Spleen (tissue), 11 donors: ENCODE data around the gene VGF. TPM values are rescaled to one million over a fixed set of nuclear protein-coding genes. Genes with fewer than 3 reads are reported as not detected.

Experiments used
- DNase-seq: peaks from one replicate; pipeline ENCODE4 v3.0.0-alpha.2; 2020
- H3K27ac ChIP-seq, 8 donors: fragments of 200-600 bp; sonication (generic) in 7 of 8; 1 replicate in 4 of 8; 2 replicates in 4 of 8; pipeline versions ENCODE4 v1.5.0 to v1.8.0; 2016 to 2021; ENCODE audit warnings: inconsistent platforms in 4 of 8, mild to moderate bottlenecking in 4 of 8, moderate library complexity in 1 of 8
- H3K27me3 ChIP-seq, 7 donors: fragments of 200-600 bp; sonication (generic) in 6 of 7; replicated peaks in 1 of 7; 1 replicate in 4 of 7; 2 replicates in 3 of 7; pipeline versions ENCODE4 v1.5.0 to v1.8.0; 2016 to 2021; ENCODE audit warnings: inconsistent platforms in 3 of 7, mild to moderate bottlenecking in 1 of 7
- H3K36me3 ChIP-seq, 6 donors: fragments of 200-600 bp; sonication (generic) in 5 of 6; 1 replicate in 4 of 6; 2 replicates in 2 of 6; pipeline versions ENCODE4 v1.5.0 to v1.8.0; 2016 to 2021; ENCODE audit warnings: inconsistent platforms in 2 of 6
- H3K4me1 ChIP-seq, 6 donors: fragments of 200-600 bp; sonication (generic) in 5 of 6; 1 replicate in 3 of 6; 2 replicates in 3 of 6; pipeline versions ENCODE4 v1.5.0 to v1.8.0; 2016 to 2021; ENCODE audit warnings: inconsistent platforms in 3 of 6
- H3K4me3 ChIP-seq, 8 donors: fragments of 200-600 bp; sonication (generic) in 7 of 8; 1 replicate in 4 of 8; 2 replicates in 4 of 8; pipeline versions ENCODE4 v1.5.0 to v1.8.0; 2016 to 2021; ENCODE audit warnings: inconsistent platforms in 4 of 8, mild to moderate bottlenecking in 4 of 8, moderate library complexity in 2 of 8
- H3K9me3 ChIP-seq, 8 donors: fragments of 200-600 bp; sonication (generic) in 7 of 8; 1 replicate in 4 of 8; 2 replicates in 4 of 8; pipeline versions ENCODE4 v1.5.0 to v1.8.0; 2016 to 2021; ENCODE audit warnings: inconsistent platforms in 4 of 8
- CTCF ChIP-seq, 11 experiments: fragments of 200-600 bp in 7 of 11; fragments of 450-650 bp in 4 of 11; sonication (generic) in 4 of 11; IDR thresholded peaks in 8 of 11; conservative IDR thresholded peaks in 3 of 11; 1 replicate in 7 of 11; 2 replicates in 4 of 11; pipeline versions ENCODE4 v1.4.0 to v1.8.0; 2016 to 2021; ENCODE audit warnings: antibody characterized with exemption in 11 of 11, inconsistent platforms in 4 of 11, mild to moderate bottlenecking in 1 of 11
- POLR2A ChIP-seq, 3 donors: fragments of 450-650 bp; IDR thresholded peaks; one replicate each; pipeline ENCODE4 v1.5.1; 2017; ENCODE audit warnings: antibody characterized with exemption in 3 of 3, mild to moderate bottlenecking in 1 of 3
- POLR2AphosphoS5 ChIP-seq, 3 donors: sonication (generic); formaldehyde crosslinking; IDR thresholded peaks; one replicate each; pipeline ENCODE4 v1.5.1; 2017; ENCODE audit warnings: antibody characterized with exemption in 3 of 3
- WGBS, 5 donors: extraction: QIAGEN DNeasy Blood & Tissue Kit in 3 of 5; methylation state at CpG; one replicate each; pipeline versions ENCODE4 v1.1.5 to v1.1.7; 2013 to 2018; 5-methylcytosine and 5-hydroxymethylcytosine counted together
- intact Hi-C: fragments of 100-400 bp; cut with DNase I; formaldehyde crosslinking; loops from one replicate; pipeline ENCODE4 v1.15.0; 2023; ENCODE audit warnings: low total_unique reads
- polyA plus RNA-seq, 3 donors: library from polyadenylated mRNA; stranded (reverse); fragments of 200-250 nt; gene quantifications; one replicate each; pipeline ENCODE4 v1.2.1, GENCODE V29; 2013
- total RNA-seq, 7 donors: library from RNA; depleted of rRNA in 3 of 7; stranded (reverse); fragments of >200 nt in 3 of 7; fragmentation: NEBNext Ultra II Directional in 4 of 7; extraction: Animal tissue kit (Norgen Biotek cat#: 25700) in 4 of 7; gene quantifications; one replicate each; pipeline versions ENCODE4 v1.1.0 to v1.2.1, GENCODE V29; 2016 to 2021
- donor health status: healthy with polysubstance abuse.
- donor health status: DM: no; HTN: no; CAD: no; lungs with moderate emphysema.
- donor health status: DM: no; HTN: no; CAD: no.
- donor health status: Bipolar disorder and iron deficiency.
- donor health status: healthy.
- donor health status: DM: no; HTN: no; CAD: no.
- donor health status: DM: yes; HTN: yes; CAD: no.

The VGF gene
- total and polyA plus RNA-seq, 10 donors: 0.06 to 0.21 (median 0.14) TPM; not detected in 6

DNA sequence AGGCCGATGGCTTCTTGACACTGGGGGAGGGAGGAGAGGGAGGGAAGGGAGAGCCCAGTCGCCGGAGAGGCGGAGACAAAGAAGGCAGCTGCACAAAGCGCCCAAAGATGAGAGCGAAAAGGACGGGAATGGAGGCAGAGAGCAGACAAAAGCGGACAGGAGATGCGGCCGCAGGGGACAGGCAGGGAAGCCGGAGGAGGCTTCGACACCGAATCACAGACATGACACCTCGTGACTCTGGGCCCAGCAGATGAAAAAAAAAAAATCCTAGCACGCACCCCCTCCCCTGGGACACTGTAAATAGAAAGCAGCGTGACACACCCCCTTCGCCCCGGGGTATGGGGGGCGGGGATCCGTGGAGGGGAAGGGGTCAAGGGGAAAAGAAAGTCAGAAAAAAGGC is 13.7 kb upstream of the VGF start:
- WGBS, 5 donors: 1 to 4% (median 4%) methylated on average over 19 to 20 of the region's 20 CpGs
- peaks cover 0 to 1% (median 0%) of the 10 kb centered on the region in 8 donors for H3K9me3 ChIP-seq
- H3K4me1 ChIP-seq: peaks cover 4 to 26% (median 20%) of the 10 kb centered on the region in 6 donors
- H3K27ac ChIP-seq: no peak overlapping the region
- H3K27me3 ChIP-seq: peaks cover 13 to 100% (median 79%) of the 10 kb centered on the region in 7 donors
- no peak for DNase-seq
- intact Hi-C loops: no loop called here
- TF ChIP-seq POLR2AphosphoS5 (IDR thresholded peaks at IDR 0.05) (no peak), CTCF (IDR thresholded peaks at IDR 0.05 in 8 of 11, conservative IDR thresholded peaks at IDR 0.05 in 3 of 11) (no peak), POLR2A (IDR thresholded peaks at IDR 0.05) (no peak)
- peak overlapping the region in 1 of 8 donors; percentile 39 for H3K4me3 ChIP-seq
- no peaks in the 10 kb centered on the region for H3K36me3 ChIP-seq

DNA sequence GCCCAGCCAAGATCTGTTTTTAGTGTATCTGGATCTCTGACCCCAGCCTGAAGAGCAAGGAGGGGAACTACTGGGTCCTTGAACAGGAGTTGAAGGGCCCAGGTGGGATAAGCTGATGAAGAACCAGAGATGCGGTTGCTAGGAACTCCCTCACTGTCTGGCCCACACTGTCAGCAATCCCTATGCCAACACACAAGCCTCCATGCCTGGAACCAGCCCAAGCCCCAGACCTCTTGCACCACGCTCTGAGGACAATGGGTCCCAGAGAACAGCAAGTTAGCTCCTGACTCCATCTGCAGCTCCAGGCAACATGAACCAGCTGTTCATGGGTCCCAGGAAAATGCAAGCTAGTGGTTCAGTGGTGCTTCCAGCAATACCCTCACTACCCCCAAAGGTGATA is 12.3 kb upstream of the VGF start:
- Histone ChIP-seq H3K27me3 (peaks cover 18 to 100% (median 94%) of the 10 kb centered on the region in 7 donors), H3K27ac (no peak overlapping the region), H3K36me3 (no peaks in the 10 kb centered on the region), H3K4me3 (no peak overlapping the region), H3K9me3 (peaks cover 0 to 3% (median 0%) of the 10 kb centered on the region in 8 donors), H3K4me1 (peaks cover 11 to 41% (median 34%) of the 10 kb centered on the region in 6 donors)
- intact Hi-C loops: no loop called here
- no peak for DNase-seq
- WGBS, 5 donors: 60 to 100% (median 76%) methylated on average over 1 to 2 of the region's 2 CpGs
- TF ChIP-seq CTCF (IDR thresholded peaks at IDR 0.05 in 8 of 11, conservative IDR thresholded peaks at IDR 0.05 in 3 of 11): no peak
- no peak for TF ChIP-seq POLR2AphosphoS5 (IDR thresholded peaks at IDR 0.05)
- TF ChIP-seq POLR2A (IDR thresholded peaks at IDR 0.05): no peak

GRCh38 chr7:101175664-101176063 is 10.3 kb upstream of the VGF start:
- no peak overlapping the region for H3K27ac ChIP-seq
- no peak for DNase-seq
- no peak overlapping the region for H3K4me3 ChIP-seq
- H3K9me3 ChIP-seq: peaks cover 0 to 3% (median 0%) of the 10 kb centered on the region in 8 donors
- TF ChIP-seq POLR2A (IDR thresholded peaks at IDR 0.05) (no peak), POLR2AphosphoS5 (IDR thresholded peaks at IDR 0.05) (no peak), CTCF (IDR thresholded peaks at IDR 0.05 in 8 of 11, conservative IDR thresholded peaks at IDR 0.05 in 3 of 11) (no peak)
- WGBS, 5 donors: 36 to 54% (median 44%) methylated on average over 3 of the region's 3 CpGs
- peaks cover 22 to 61% (median 50%) of the 10 kb centered on the region in 6 donors for H3K4me1 ChIP-seq
- H3K27me3 ChIP-seq: peaks cover 29 to 100% (median 100%) of the 10 kb centered on the region in 7 donors
- intact Hi-C loops: no loop called here
- no peaks in the 10 kb centered on the region for H3K36me3 ChIP-seq

DNA sequence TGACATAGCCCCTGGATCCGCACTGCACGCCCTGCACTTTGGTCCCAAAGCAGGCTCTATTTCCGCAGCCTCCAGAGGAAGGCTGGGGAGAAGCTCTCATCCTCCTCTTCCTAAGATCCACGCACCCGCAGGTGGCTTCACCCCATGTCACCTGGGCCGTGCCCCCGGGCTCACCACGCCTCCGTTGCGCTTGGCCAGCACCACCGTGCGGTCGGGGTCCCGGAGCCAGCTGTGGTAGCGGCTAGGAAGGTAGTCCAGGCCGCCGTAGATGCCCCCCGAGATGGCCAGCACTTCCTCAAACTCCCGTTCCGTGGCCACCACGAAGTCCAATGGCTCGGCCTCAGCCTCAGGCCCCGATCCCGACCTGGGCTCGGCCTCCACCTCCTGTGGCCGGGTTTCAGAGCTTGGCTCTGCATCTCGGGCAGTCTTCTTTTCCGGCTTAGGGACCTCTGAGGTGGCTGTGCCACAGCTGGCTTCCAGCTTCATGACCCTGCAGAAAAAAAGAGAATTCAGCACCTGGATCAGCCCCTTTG is 9.0 kb upstream of the VGF start:
- WGBS, 5 donors: 5 to 9% (median 7%) methylated on average over 11 to 28 of the region's 28 CpGs
- H3K4me1 ChIP-seq: peaks cover 28 to 61% (median 53%) of the 10 kb centered on the region in 6 donors
- no peaks in the 10 kb centered on the region for H3K36me3 ChIP-seq
- no peak for DNase-seq
- H3K4me3 ChIP-seq: peak overlapping the region in 1 of 8 donors; percentile 38
- H3K9me3 ChIP-seq: peaks cover 0 to 3% (median 0%) of the 10 kb centered on the region in 8 donors
- no peak for TF ChIP-seq POLR2A (IDR thresholded peaks at IDR 0.05)
- TF ChIP-seq CTCF (IDR thresholded peaks at IDR 0.05 in 8 of 11, conservative IDR thresholded peaks at IDR 0.05 in 3 of 11): no peak
- TF ChIP-seq POLR2AphosphoS5 (IDR thresholded peaks at IDR 0.05): no peak
- H3K27ac ChIP-seq: no peak overlapping the region
- intact Hi-C loops: no loop called here
- peaks cover 28 to 100% (median 100%) of the 10 kb centered on the region in 7 donors for H3K27me3 ChIP-seq
